Ishikawa (cell line): ENCODE measurements around the gene IGFBP3.

Experiments used
- CEBPB ChIP-seq: IDR thresholded peaks from 2 replicates; pipeline ENCODE4 v1.6.1; 2012
- CREB1 ChIP-seq: IDR thresholded peaks from 2 replicates; pipeline ENCODE4 v1.6.1; 2012; ENCODE audit warnings: low read depth
- EGR1 ChIP-seq: IDR thresholded peaks from 2 replicates; pipeline ENCODE4 v1.6.1; 2012
- EP300 ChIP-seq: IDR thresholded peaks from 2 replicates; pipeline ENCODE4 v1.6.1; 2012; ENCODE audit warnings: borderline replicate concordance
- FOXM1 ChIP-seq: IDR thresholded peaks from 2 replicates; pipeline ENCODE4 v1.6.1; 2012; ENCODE audit warnings: low read depth, borderline replicate concordance
- MAX ChIP-seq: IDR thresholded peaks from 2 replicates; pipeline ENCODE4 v1.6.1; 2012
- NFIC ChIP-seq: IDR thresholded peaks from 2 replicates; pipeline ENCODE4 v1.6.1; 2012
- RAD21 ChIP-seq: IDR thresholded peaks from 2 replicates; pipeline ENCODE4 v1.6.1; 2012; ENCODE audit warnings: low read depth
- REST ChIP-seq: IDR thresholded peaks from 2 replicates; pipeline ENCODE4 v1.6.1; 2012; ENCODE audit warnings: low read depth, mild to moderate bottlenecking
- TAF1 ChIP-seq: IDR thresholded peaks from 2 replicates; pipeline ENCODE4 v1.6.1; 2012; ENCODE audit warnings: low read depth, mild to moderate bottlenecking
- TCF12 ChIP-seq: IDR thresholded peaks from 2 replicates; pipeline ENCODE4 v1.6.1; 2012; ENCODE audit warnings: low read depth
- TEAD4 ChIP-seq: IDR thresholded peaks from 2 replicates; pipeline ENCODE4 v1.6.1; 2012
- USF1 ChIP-seq: IDR thresholded peaks from 2 replicates; pipeline ENCODE4 v1.6.1; 2012
- YY1 ChIP-seq: IDR thresholded peaks from 2 replicates; pipeline ENCODE4 v1.6.1; 2012; ENCODE audit warnings: low read depth
- ZBTB7A ChIP-seq: IDR thresholded peaks from 2 replicates; pipeline ENCODE4 v1.6.1; 2012; ENCODE audit warnings: low read depth

The IGFBP3 gene

GRCh38 chr7:45923818-45924217 is 2.7 kb upstream of the IGFBP3 start:
- TF ChIP-seq MAX (no peak), EP300 (no peak), FOXM1 (no peak), YY1 (no peak), RAD21 (no peak)

GRCh38 chr7:45923290-45923689 is 2.2 kb upstream of the IGFBP3 start:
- TF ChIP-seq REST: no peak
- peak; percentile 99 for TF ChIP-seq RAD21
- peak; percentile 28 for TF ChIP-seq MAX

GRCh38 chr7:45922810-45923209 is 1.7 kb upstream of the IGFBP3 start:
- TF ChIP-seq MAX (no peak), TCF12 (no peak), NFIC (no peak), YY1 (no peak), REST (no peak), FOXM1 (no peak), CREB1 (no peak), USF1 (no peak), TAF1 (no peak), EP300 (no peak), EGR1 (no peak), TEAD4 (no peak), RAD21 (no peak), ZBTB7A (no peak), CEBPB (no peak)

GRCh38 chr7:45921699-45922519 is 837 bp upstream of the IGFBP3 start:
- no peak for TF ChIP-seq USF1
- TF ChIP-seq ZBTB7A: no peak
- no peak for TF ChIP-seq MAX
- TF ChIP-seq CREB1: no peak
- no peak for TF ChIP-seq REST
- TF ChIP-seq EGR1: 0 out of 2 replicates have a peak, but pooled peaks have one; percentile 8
- TF ChIP-seq RAD21: peak; percentile 78
- no peak for TF ChIP-seq YY1
- TF ChIP-seq FOXM1: no peak
